IPS-NIHi7 (cell line): ENCODE measurements around the gene UCHL1.
"Not testable (repeated sequence)": the region's sequence is repeated elsewhere in the genome, so short reads cannot be mapped to it uniquely, and the experiment has no call there.

Experiments used
- DNase-seq: peaks from one replicate; pipeline ENCODE4 v3.0.0; 2012; ENCODE audit warnings: mixed read lengths; ENCODE audit errors: extremely low spot score

The UCHL1 gene

DNA sequence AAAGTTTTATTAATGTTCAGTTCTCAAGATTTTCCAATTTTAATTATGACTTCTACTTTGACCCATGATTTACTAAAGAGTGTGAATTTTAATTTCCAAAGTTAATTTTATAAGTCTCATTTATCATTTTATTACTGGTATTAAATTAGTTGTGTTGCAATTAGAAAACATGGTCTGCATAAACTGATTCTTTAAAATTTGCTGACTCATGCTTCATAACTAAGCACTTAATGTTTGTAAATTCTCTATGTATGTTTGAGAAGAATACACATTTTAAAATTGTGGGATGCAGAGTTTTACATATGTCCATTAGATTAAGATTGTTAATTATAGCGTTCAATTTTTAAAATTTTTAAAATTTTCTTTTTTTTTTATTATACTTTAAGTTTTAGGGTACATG lies 20.2 kb upstream of the UCHL1 start:
- no peak for DNase-seq

DNA sequence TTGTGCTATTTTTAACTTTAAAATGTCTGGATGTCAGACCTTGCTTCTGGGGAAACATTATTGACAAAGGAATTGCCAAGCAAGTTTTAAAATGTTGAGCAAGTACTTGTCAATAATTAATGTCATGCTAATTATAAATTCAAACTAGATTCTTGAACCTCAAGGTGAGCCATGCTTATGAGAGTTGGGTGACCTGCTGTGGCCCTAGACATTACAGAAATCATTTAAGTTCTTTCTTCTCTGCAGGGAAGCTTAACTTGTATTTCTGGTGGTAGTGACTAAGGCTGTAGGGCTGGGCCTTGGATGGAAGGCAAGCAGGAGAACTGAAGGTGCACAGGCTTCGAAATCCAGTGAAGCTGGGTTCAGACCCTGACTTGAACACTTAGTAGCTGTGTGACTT lies 14.8 kb upstream of the UCHL1 start:
- DNase-seq: no peak

DNA sequence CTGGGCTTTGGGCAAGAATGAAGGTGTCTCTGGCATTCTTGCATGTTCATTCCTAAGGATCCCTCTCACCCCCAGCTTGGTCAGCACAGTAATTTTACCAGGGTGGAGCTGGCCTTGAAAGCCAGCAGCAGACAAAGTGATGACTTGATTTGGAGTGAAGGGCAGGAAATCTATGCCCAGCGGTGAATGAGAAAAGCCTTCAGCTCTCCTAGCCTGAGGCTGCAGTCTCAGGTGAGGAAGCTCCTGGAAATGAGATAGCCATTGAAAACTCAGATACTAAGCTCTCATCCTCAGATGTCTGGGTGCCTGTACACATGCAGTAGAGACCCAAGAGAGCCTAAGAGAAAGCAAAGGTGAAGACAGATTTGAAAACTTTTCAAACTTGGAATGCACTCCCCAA lies 10.7 kb upstream of the UCHL1 start:
- no peak for DNase-seq

DNA sequence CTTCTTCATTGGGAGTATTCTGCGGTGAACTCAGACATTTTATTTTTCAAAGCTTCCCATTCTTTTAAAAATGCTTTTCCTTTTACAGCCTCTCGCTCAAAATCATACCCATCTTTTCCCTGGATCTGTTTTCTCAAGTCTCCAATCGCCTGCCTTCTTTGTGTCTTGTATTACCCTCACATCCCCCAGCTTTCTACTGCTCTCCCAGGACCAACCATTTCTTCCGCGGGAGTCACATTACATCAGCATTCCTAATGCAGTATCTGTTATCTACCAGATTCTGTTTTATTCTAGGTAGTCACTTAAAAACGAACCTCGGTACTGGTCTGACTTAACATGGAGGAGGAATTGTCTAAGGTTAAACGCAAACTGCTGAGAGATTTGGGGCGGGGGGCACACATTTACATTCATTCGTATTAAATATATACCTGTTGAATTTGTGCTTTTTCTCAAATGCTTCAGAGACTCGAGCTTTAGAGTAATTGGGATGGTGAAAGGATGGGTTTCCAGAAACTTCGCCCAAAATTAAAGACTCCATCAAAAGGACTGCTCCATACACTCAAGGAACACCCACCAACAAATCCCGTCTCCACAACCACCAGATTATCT lies 493 bp upstream of the UCHL1 start:
- peak; percentile 36 for DNase-seq

DNA sequence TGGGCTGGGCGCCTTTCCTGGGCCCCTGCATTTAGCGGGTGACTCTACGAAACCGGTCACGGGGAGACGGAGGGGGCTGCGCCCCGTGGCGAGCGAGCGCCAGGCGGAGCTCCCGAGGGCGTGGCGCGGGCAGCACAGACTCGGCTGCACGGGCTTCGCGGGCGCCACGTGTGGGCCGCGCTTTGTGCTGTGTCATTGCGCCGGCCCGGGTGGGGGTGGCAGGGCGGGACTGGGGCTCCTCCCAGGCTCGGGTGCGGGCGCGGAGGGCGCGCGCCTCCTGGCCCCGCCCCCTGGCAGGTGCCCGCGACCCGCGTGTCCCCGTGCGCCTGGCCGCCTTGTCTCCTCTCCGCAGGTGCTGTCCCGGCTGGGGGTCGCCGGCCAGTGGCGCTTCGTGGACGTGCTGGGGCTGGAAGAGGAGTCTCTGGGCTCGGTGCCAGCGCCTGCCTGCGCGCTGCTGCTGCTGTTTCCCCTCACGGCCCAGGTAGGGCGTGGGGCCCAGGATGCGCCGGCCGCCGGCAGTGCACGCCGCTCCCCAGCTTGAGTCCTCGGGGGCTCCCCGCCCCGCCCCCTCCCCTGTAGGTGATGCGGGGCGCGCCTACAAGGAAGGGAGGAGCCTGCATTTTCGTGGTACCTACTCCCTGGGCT lies 651 bp downstream of the UCHL1 start:
- peak; percentile 50 for DNase-seq

DNA sequence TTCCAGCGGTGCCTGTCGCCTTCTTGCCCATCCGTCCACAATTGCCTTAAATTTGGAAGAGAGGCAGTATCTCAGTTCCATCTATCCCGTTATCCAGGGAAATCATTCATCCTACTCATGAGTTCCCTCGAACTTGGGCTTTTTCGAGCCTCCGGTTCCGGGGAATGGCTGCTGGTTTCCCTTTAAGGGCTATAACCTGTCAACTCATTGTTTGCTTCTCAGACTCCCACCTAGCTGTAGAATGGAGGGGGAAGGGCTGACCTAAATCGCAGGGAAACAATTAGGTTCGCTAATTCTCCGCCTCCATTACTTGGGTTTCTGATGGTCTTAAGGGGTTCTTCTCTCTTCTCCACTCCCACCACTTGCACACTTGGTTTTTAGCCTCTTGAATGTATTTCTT lies 1.2 kb downstream of the UCHL1 start:
- DNase-seq: peak; percentile 24

DNA sequence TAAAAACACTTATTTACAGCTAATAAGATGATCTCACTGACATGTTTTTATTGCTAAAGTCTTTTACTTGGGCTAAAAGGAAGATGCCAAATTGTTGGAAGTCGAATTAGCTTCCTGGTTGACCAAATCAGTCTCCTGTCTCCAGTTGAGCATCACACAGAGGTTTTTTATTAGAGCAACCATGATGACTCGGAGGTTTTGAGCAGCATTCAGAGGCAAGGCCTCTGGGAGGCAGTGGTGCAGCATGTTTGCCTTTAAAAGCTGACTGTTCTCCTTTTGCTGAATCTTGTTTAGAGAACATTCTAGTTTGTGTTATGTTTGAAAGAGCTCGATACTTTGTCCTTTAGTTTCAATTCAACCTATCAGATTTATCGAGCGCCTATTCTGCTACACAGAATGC lies 2.1 kb downstream of the UCHL1 start:
- peak; percentile 43 for DNase-seq

DNA sequence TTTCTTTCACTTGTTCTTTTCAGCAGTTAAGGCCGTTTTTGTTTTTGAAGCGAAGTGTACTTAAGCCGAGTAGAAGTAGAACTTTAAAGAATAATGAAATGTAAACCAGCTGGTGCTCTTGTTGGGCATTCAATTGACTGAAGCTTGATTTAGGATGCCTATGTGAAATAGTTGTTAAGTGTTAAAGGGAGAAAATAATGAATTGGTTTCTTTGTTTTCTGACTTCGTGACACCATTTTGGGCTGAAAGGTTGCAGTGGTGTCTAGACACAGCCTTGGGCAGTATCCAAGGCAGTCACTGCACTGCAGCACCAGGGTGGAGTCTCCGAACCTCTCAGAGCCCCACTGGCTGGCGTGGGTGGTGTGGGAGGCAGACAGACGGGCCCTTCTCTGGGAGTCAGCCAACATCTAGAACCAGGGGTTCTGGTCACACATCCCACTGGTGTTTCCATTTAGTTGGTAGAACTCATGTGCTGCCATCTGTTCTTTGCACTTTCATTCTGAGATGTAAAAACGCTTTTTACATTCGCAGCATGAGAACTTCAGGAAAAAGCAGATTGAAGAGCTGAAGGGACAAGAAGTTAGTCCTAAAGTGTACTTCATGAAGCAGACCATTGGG lies 3.5 kb downstream of the UCHL1 start:
- DNase-seq: no peak

DNA sequence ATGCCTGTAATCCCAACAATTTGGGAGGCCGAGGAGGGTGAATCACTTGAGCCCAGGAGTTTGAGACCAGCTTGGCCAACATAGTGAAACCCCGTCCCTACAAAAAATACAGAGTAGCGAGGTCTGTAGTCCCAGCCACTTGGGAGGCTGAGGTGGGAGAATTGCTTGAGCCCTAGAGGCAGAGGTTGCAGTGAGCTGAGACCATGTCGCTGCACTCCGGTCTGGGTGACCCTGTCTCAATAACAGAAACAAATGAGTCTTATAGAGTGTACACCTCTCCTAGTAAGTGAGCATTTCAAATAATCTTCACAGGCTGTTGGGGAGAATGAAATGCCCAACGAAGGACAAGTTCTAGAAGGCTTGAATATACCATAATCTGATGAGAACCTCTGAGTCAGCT lies 5.5 kb downstream of the UCHL1 start:
- DNase-seq: no peak

DNA sequence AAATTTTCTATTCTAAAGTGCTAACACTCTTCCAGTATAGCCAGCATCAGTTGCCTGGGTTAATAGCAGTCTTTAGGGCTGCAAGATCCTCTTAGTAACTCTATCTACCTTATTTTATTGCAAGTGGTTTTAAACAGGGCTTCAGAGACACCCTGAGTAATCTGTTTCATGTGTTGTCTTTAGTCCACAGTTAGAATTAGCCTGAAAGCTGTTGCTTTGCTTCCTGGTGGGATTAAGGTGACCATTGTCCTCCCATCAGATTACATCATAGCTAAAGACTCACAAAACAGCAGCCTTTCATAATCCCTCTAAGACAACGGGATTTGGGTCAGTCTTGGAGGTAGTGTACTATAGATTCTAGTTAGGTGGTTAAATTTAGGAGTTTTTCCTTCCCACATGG lies 7.5 kb downstream of the UCHL1 start:
- DNase-seq: no peak

DNA sequence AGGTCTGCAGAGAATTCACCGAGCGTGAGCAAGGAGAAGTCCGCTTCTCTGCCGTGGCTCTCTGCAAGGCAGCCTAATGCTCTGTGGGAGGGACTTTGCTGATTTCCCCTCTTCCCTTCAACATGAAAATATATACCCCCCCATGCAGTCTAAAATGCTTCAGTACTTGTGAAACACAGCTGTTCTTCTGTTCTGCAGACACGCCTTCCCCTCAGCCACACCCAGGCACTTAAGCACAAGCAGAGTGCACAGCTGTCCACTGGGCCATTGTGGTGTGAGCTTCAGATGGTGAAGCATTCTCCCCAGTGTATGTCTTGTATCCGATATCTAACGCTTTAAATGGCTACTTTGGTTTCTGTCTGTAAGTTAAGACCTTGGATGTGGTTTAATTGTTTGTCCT lies 11.3 kb downstream of the UCHL1 start:
- no peak for DNase-seq

DNA sequence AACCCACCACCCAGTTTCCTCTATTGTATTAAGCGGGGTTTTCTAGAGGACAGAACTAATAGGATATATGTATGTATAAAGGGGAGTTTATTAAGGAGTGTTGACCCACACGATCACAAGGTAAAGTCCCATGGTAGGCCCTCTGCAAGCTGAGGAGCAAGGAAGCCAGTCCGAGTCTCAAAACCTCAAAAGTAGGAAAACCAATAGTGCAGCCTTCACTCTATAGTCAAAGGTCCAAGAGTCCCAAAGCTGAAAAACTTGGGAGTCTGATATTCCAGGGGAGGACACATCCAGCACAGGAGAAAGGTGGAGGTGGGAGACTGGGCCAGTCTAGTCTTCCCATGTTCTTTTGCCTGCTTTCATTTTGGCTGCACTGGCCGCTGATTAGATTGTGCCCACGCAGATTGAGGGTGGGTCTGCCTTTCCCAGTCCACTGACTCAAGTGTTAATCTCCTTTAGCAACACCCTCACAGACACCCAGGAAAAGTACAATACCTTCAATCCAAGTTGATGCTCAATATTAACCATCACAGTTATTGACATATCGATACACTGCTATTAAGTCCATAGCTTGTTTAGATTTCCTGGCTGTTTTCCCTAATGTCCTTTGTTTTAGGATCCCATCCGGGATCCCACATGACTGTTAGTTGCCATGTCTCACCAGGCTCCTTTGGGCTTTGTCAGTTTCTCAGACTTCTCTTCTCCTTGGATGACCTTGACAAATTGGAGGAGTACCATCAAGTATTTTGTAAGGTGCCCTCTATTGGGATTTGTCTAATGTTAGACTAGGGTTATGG lies 12.2 kb downstream of the UCHL1 start:
- DNase-seq: no peak

DNA sequence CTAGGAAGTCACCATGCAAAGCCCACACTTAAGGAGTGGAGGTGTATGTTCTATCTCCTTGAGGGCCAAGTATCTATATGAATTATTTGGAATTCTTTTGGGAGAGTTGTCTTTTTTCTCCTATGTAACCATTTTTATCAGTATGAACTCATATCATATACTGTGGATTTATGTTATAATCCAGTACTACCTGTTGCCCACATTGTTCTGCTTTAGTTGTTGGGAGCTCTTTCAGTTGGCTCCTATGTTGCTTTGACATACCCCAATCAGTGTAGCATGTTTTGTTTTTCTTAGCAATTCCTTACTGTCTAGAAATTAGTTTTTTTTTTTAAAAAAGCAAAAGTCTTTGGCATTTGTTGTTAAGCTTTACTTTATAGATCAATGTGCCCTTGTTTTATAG lies 13.0 kb downstream of the UCHL1 start:
- DNase-seq: no peak

DNA sequence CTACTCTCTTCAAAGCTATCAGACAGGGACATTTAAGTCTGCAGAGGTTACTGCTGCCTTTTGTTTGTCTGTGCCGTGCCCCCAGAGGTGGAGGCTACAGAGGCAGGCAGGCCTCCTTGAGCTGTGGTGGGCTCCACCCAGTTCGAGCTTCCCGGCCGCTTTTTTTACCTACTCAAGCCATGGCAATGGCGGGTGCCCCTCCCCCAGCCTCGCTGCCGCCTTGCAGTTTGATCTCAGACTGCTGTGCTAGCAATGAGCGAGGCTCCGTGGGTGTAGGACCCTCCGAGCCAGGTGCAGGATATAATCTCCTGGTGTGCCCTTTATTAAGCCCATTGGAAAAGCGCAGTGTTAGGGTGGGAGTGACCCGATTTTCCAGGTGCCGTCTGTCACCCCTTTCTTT lies 19.2 kb downstream of the UCHL1 start:
- not testable (repeated sequence) for DNase-seq

DNA sequence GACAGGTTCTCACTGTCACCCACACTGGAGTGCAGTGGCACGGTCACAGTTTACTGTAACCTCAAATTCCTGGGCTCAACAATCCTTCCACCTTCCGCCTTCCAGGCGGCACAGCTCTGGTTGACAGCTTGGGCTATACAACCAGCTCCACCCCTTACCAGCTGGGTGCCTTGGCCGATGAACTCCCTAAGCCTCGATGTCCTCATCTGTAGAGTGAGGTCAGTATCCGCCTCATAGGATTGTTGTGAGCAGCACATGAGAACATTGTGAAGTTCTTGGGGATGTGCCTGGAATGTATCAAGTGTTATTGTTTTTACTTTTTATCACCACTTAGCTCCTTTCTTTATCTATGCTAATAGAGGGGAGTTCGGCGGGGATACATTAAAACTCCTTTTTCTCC lies 23.3 kb downstream of the UCHL1 start:
- DNase-seq: no peak

DNA sequence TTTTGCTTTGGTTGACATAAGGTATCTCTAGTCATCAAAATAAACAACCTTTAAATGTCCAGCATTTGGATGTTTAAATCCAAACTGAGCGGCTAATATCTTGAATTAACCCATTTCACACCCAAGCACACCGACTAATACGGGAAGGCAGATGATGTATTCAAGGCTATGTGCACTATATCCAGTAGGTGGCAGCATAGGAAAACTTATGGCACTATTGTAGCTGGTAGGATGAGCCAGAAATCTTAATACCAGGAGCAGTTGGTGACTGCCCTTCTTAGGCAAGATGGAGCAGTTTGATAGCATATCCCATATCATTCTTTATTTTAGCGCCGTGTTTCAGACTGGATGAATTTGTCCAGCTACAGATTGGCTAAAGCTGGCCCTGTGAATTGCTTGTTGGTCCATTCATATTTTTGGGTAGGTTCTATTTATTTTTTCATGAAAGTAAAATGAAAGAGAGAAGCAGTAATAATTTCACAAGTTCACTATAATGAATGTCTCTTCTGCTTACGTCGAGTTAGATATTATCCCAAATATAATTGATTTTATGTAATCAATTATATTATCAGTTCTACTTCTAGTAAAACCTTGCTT lies 24.4 kb downstream of the UCHL1 start:
- DNase-seq: peak; percentile 88

DNA sequence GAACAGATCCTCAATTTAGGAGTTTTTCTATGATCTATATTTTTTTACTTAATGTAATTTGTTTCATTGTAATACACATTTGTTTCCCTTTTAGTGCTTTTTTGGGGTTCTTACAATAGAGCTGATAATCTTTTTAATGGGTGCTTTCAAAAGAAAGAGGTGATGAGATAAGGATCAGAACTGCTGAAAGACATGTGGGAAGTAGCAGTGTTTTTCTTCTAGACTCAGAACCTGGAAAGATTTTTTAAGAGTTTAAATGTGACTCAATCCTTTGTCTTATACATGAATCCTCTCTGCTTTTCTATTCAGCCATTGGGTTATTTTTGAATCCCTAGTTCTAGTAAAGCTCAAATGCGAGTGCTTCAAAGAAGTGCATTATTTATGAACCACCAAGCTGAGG lies 25.6 kb downstream of the UCHL1 start:
- DNase-seq: no peak

DNA sequence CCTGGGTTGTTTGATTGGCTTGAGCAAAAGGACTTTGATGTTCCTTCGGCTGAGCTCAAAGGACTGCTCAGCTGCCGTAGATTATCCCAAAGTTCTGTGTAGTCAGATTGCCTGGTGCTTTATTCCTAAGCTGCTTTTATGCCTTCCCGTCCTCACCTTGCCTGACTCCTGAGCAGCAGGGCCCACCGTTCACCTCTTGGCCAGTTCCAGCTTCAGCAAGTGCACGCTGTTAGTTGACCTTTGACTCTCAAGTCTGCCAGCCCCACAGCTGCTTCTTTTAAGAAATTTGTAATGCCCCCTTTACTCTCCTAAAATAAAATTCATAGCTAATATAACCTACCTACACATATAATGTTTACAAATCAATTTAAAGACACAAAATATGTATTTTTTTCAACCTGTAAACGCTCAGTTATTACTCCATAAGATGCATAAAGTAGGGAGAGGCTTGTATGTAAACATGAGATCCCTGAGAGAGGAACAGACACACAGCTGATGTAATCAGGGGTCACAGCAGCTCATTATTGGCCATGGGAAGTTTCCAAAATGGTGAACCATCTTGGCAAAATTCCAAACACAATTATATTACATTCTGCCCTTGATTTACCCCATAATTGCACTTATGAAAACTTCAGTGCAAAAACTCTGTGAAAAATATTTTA lies 28.6 kb downstream of the UCHL1 start:
- DNase-seq: no peak

DNA sequence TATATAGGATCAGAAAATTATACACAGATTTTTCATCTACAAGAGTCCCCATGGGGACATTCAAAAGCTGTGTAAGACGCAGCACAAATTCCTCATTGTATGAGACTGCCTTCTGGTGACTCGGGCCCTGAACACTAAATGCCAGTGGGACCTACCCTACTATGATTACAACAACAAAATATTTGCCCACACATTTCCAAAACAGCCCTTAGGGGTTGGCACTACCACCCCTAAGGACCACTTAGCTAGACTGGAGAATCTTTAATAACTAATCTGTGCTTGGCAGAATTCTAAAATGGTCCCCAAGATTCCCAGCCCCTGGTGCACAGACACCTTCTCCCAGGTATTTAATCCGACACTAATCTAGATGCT lies 29.1 kb downstream of the UCHL1 start:
- no peak for DNase-seq

DNA sequence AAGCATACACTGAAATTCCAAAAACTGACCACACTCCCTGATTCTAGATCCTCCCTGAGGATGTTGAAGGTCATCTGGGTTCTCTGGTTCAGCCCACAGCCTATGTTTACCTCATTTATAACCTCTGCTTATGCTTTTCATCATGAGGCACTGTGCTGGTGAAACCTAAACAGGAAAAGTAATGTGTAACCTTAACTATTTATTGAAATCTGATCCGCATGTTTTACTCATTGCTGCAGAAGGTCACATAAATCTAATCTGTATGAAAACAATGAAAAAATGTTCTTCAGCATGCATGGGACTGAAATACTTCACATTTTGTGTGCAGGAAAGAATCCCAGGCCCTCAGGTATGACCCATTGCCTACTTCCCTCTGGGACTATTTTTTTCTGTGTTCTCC lies 30.3 kb downstream of the UCHL1 start:
- no peak for DNase-seq

DNA sequence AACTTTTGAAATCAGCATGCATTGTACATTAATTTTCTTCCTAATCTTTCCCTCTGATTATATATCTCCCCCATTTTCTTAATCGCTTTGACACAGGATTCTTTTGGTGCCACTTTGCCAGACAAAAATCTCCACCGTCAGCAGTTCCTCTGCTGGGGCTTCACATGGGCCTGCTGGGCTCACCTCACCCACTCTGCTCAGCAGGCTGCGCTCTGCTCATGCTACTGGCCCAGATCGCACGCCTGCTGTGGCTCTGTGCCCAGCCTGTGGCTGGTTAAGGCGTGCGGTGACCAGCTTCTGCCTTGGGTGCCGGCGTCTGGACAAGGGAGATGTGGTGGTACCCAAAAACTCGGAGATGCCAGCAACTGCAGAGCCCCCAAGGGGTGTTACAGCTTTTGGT lies 31.1 kb downstream of the UCHL1 start:
- no peak for DNase-seq

DNA sequence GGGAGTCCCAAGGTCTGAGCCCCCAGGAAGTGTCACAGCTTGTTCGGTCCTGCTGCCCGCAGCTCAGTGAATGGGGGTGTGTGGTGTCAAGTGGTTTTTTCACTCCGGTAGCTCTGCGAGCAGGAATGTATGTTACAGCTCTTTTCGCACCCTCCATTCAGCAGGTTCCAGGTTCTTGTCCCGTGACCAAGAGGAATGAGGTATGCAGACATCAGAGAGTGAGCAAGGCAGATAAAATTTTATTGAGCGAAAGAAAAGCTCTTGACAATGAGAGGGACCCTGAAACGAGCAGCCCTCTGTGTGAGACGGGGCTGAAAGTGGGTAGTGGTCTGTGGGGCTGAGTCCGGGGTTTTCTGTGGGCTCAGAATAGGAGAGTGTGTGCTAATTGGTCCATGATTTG lies 31.5 kb downstream of the UCHL1 start:
- DNase-seq: no peak
